GM12892 (cell line): Measurements from ENCODE around the gene TRPM7.

Source experiments
- POLR2A ChIP-seq: IDR thresholded peaks from 2 replicates; pipeline ENCODE4 v1.6.1; 2011; ENCODE audit warnings: low read depth, low read length, control low read depth
- POLR2AphosphoS5 ChIP-seq: IDR thresholded peaks from 2 replicates; pipeline ENCODE4 v1.6.1; 2011; ENCODE audit warnings: low read depth, low read length, control low read depth

DNA sequence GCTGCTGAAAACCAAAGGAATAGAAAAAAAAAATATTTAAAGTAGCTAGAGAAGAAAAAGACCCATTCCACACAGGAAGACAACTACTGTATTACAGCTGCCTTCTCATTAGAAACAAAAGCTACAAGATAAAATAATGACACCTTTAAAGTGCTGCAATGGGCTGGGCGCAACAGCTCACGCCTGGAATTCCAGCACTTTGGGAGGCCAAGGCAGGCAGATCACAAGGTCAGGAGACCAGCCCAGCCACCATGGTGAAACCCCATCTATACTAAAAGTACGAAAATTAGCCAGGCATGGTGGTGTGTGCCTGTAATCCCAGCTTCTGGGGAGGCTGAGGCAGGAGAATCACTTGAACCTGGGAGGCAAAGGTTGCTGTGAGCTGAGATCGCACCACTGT is 31.0 kb downstream of the TRPM7 start:
- TF ChIP-seq POLR2AphosphoS5 (no peak), POLR2A (no peak)
